OCI-LY7 (cell line): Measurements from ENCODE around the gene ITGA5. TPM values are rescaled to one million over a fixed set of nuclear protein-coding genes. Genes with fewer than 3 reads are reported as not detected.
A peak's percentile ranks its signal among the peaks of the same experiment; 100 is the strongest.

Source experiments
- BruUV-seq: library from RNA; stranded (reverse); fragments of 400-500 nt; replicated peaks from 2 replicates; lab custom pipeline; 2021; lab: Mats Ljungman, UMichigan
- CTCF ChIA-PET: fragments of 300-600 bp; sonication (Branson Sonifier 250); formaldehyde crosslinking; loops from one replicate; lab custom pipeline; 2022; ENCODE audit warnings: antibody characterized with exemption; ENCODE audit not compliant: unreplicated experiment; lab: Charles Lee
- POLR2A ChIA-PET: fragments of 300-600 bp; sonication (Branson Sonifier 250); formaldehyde crosslinking; loops from one replicate; lab custom pipeline; 2022; ENCODE audit warnings: antibody characterized with exemption; lab: Charles Lee
- DNase-seq: peaks from one replicate; pipeline ENCODE4 v3.0.0-alpha.2; 2015; ENCODE audit warnings: low spot score
- H2AFZ ChIP-seq: fragments of 200-600 bp; sonication (generic), shearing (Covaris generic); 2 replicates; pipeline ENCODE4 v1.6.1; 2014; ENCODE audit warnings: mild to moderate bottlenecking, antibody characterized with exemption, low read length, moderate library complexity
- H3K27ac ChIP-seq: fragments of 200-600 bp; sonication (generic); 2 replicates; pipeline ENCODE4 v1.5.1; 2014; ENCODE audit warnings: mixed run types, low read depth, mild to moderate bottlenecking, moderate library complexity, low read length, inconsistent platforms; ENCODE audit not compliant: poor library complexity, severe bottlenecking
- H3K36me3 ChIP-seq: fragments of 200-600 bp; sonication (generic); 2 replicates; pipeline ENCODE4 v1.6.1; 2014; ENCODE audit warnings: mild to moderate bottlenecking, antibody characterized with exemption, low read length, moderate library complexity, mixed read lengths; ENCODE audit not compliant: insufficient read depth
- H3K4me1 ChIP-seq: fragments of 200-600 bp; sonication (generic); 2 replicates; pipeline ENCODE4 v1.5.1; 2014; ENCODE audit warnings: mild to moderate bottlenecking, low read length; ENCODE audit not compliant: insufficient read depth, poor library complexity, severe bottlenecking
- H3K4me2 ChIP-seq: fragments of 200-600 bp; sonication (generic); 2 replicates; pipeline ENCODE4 v1.6.1; 2014; ENCODE audit warnings: mild to moderate bottlenecking, low read length
- H3K4me3 ChIP-seq: fragments of 200-600 bp; sonication (generic); 2 replicates; pipeline ENCODE4 v1.5.1; 2014; ENCODE audit warnings: mild to moderate bottlenecking, low read depth, low read length; ENCODE audit not compliant: poor library complexity, severe bottlenecking
- H3K79me2 ChIP-seq: fragments of 200-600 bp; sonication (generic); 2 replicates; pipeline ENCODE4 v1.6.1; 2016; ENCODE audit warnings: low read depth, mild to moderate bottlenecking, low read length, moderate library complexity, mixed read lengths; ENCODE audit not compliant: insufficient read depth
- H3K9me2 ChIP-seq: fragments of 200-600 bp; sonication (generic); 2 replicates; pipeline ENCODE4 v1.6.1; 2016; ENCODE audit warnings: mild to moderate bottlenecking, low read length, mixed read lengths; ENCODE audit not compliant: insufficient read depth
- H3K9me3 ChIP-seq: fragments of 200-600 bp; sonication (generic); 2 replicates; pipeline ENCODE4 v1.6.1; 2014; ENCODE audit warnings: mild to moderate bottlenecking, mixed run types, low read length, mixed read lengths
- H4K20me1 ChIP-seq: fragments of 200-600 bp; sonication (generic); 2 replicates; pipeline ENCODE4 v1.6.1; 2014; ENCODE audit warnings: mild to moderate bottlenecking, antibody characterized with exemption, low read length, moderate library complexity, mixed read lengths; ENCODE audit not compliant: insufficient read depth
- EZH2phosphoT487 ChIP-seq: fragments of 200-600 bp; sonication (generic); IDR thresholded peaks from 2 replicates; pipeline ENCODE4 v1.6.1; 2018; ENCODE audit warnings: low read depth, borderline replicate concordance, mild to moderate bottlenecking, mixed run types, antibody characterized with exemption, low read length, moderate library complexity, mixed read lengths
- intact Hi-C: fragments of 100-400 bp; cut with micrococcal nuclease; formaldehyde crosslinking; loops from one replicate; pipeline ENCODE4 v1.10.0; 2022; ENCODE audit not compliant: unreplicated experiment
- total RNA-seq, 2 experiments: library from RNA; depleted of rRNA in 1 of 2; stranded (reverse); fragments of >200 nt in 1 of 2; shearing (Covaris generic) in 1 of 2; gene quantifications; 2 replicates each; pipeline ENCODE4 v1.2.3, GENCODE V29; 2014 to 2022
- TF ChIP-seq, protein P1 (sequence below): fragments of 200-600 bp; sonication (generic); conservative IDR thresholded peaks from 2 replicates; pipeline ENCODE4 v1.5.1; 2014; ENCODE audit warnings: mild to moderate bottlenecking, antibody characterized with exemption, low read length, moderate library complexity, mixed read lengths

ITGA5 gene
- total RNA-seq, 2 experiments from 2014 or later, result 0.06 to 0.34 TPM

DNA sequence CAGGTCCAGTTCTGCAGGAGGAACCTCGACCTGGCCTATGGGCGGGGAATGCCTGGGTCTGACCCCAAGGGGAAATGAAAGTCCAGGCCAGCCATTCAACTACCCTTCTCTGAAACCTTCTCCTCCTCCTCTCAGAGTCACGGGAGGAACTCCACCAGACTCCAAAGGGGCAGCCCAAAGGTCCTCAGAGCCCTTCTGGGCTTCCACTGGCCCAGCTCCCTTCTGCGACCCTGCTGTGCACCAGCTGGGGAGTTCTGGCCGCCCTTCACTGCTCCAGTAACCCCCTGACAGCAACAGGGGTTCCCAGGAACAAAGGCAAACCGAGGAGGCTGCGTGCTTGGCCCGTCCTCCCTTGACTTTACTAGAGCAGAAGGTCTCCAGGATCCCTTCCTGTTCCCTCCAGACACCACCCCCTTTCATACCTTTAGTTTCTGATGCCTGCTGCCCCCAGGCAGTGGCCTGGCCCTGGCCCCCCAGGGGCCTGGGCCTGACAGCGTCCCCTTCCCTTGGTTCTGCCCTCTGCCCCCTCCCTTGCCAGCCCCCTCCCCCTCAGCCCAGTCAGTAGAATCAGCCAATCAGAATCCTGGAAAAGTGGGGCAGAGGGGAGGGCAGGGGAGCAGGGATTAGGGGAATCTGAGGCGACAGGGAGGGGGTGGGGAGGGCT lies 33.7 kb downstream of the ITGA5 start:
- peak overlapping the region; percentile 22 for H3K27ac ChIP-seq
- H3K4me2 ChIP-seq, result peak overlapping the region; percentile 66
- H4K20me1 ChIP-seq, result no peaks in the 10 kb centered on the region
- no peaks in the 10 kb centered on the region for H3K36me3 ChIP-seq
- H2AFZ ChIP-seq, result no peak overlapping the region
- peak; percentile 31 for DNase-seq
- H3K4me1 ChIP-seq, result peaks cover 41% of the 10 kb centered on the region
- no peaks in the 10 kb centered on the region for H3K9me3 ChIP-seq
- ChIA-PET CTCF (interaction anchor here (0.6 to 0.9 kb wide), 3 partner anchors 8 to 61 kb away, joined by 3 read pairs; no protein-coding TSS in a partner anchor), POLR2A (no interaction called here)
- TF ChIP-seq EZH2phosphoT487, result no peak
- TF ChIP-seq, protein P1, sequence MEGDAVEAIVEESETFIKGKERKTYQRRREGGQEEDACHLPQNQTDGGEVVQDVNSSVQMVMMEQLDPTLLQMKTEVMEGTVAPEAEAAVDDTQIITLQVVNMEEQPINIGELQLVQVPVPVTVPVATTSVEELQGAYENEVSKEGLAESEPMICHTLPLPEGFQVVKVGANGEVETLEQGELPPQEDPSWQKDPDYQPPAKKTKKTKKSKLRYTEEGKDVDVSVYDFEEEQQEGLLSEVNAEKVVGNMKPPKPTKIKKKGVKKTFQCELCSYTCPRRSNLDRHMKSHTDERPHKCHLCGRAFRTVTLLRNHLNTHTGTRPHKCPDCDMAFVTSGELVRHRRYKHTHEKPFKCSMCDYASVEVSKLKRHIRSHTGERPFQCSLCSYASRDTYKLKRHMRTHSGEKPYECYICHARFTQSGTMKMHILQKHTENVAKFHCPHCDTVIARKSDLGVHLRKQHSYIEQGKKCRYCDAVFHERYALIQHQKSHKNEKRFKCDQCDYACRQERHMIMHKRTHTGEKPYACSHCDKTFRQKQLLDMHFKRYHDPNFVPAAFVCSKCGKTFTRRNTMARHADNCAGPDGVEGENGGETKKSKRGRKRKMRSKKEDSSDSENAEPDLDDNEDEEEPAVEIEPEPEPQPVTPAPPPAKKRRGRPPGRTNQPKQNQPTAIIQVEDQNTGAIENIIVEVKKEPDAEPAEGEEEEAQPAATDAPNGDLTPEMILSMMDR, result no peak
- intact Hi-C loops, result no loop called here
- no TSS peak for BruUV-seq
- H3K9me2 ChIP-seq, result no peaks in the 10 kb centered on the region
- peak overlapping the region; percentile 8 for H3K4me3 ChIP-seq
- H3K79me2 ChIP-seq, result no peaks in the 10 kb centered on the region

DNA sequence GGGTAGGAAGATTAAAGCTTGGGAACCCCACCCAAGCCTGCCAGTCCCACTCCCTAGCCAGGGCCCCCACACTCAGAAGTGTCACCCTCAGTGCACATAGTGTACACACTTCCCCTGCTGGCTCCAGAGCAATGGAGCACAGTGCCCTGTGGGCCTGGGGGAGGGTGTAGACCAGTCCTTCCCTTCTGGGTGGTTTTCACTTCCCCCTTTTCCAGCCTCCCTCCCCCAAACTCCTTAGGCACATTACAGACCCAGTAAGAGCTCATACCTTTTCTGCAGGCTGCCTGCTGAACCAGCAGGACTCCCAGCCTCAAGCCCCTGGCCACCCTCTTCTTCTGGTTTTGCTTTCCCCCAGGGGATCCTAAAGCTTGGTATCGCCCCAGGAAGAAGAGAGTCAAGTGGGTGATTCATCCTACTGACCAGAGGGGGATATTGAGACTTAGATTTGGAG lies 34.5 kb downstream of the ITGA5 start, which contains the start of gene ZNF385A:
TSS of gene ZNF385A (minus strand) at position 143 of the 451 bp plus-strand sequence. CDS start 219 bp downstream, outside the sequence.
- no peaks in the 10 kb centered on the region for H3K79me2 ChIP-seq
- no peaks in the 10 kb centered on the region for H4K20me1 ChIP-seq
- H3K4me3 ChIP-seq, result peak within 1 kb of the TSS; percentile 23
- H2AFZ ChIP-seq, result no peak within 1 kb of the TSS
- CTCF ChIA-PET, result interaction anchor here (0.9 kb wide), 2 partner anchors 9 to 61 kb away, joined by 3 read pairs; no protein-coding TSS in a partner anchor
- peaks cover 37% of the 10 kb centered on the region for H3K4me1 ChIP-seq
- peak within 1 kb of the TSS; percentile 66 for H3K4me2 ChIP-seq
- no peak for TF ChIP-seq EZH2phosphoT487
- TF ChIP-seq, protein P1, result no peak
- H3K36me3 ChIP-seq, result no peaks in the 10 kb centered on the region
- POLR2A ChIA-PET, result no interaction called here
- intact Hi-C loops, result no loop called here
- BruUV-seq, result no TSS peak
- H3K9me3 ChIP-seq, result no peaks in the 10 kb centered on the region
- peak; percentile 67 for DNase-seq
- peak within 1 kb of the TSS; percentile 22 for H3K27ac ChIP-seq
- no peaks in the 10 kb centered on the region for H3K9me2 ChIP-seq

DNA sequence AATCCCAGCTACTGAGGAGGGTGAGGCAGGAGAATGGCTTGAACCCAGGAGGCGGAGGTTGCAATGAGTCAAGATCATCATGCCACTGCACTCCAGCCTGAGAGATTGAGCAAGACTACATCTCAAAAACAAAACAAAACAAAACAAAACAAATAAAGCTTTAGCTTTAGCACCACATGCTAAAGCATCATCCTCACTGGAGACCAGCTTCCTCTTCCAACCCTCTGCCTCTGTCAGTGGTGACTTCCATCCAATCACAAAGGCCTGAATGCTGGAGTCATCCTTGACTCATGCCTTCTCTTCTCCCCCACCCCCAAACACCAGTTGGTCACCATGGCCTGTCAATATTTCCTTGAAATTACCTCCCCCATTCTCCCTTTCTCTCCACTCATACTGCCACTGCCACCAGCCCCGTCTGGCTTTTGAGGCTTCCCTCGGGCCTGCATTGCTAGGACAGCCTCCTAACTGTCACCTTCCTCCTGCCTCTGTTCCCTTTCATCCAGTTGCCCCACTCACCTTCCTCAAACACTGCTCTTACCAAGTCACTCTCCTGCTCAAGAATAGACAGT lies 35.9 kb downstream of the ITGA5 start:
- TF ChIP-seq, protein P1, result no peak
- TF ChIP-seq EZH2phosphoT487, result no peak
- H3K4me2 ChIP-seq, result no peak overlapping the region
- BruUV-seq, result no TSS peak
- peaks cover 41% of the 10 kb centered on the region for H3K4me1 ChIP-seq
- H3K9me3 ChIP-seq, result no peaks in the 10 kb centered on the region
- H3K4me3 ChIP-seq, result no peak overlapping the region
- DNase-seq, result no peak
- ChIA-PET CTCF (no interaction called here), POLR2A (interaction anchor here (0.7 to 0.9 kb wide), 2 partner anchors 80 to 1550 kb away, joined by 3 read pairs; no protein-coding TSS in a partner anchor)
- no peak overlapping the region for H2AFZ ChIP-seq
- H3K9me2 ChIP-seq, result no peaks in the 10 kb centered on the region
- H3K27ac ChIP-seq, result no peak overlapping the region
- no peaks in the 10 kb centered on the region for H3K79me2 ChIP-seq
- intact Hi-C loops, result no loop called here
- H3K36me3 ChIP-seq, result no peaks in the 10 kb centered on the region
- H4K20me1 ChIP-seq, result no peaks in the 10 kb centered on the region
